SKM-1 treated with dmso at 0.1 percent for 144 hours (cell line): ENCODE data around the gene UBXN10.

Experiments
- DNase-seq: peaks from one replicate; lab custom pipeline; 2025; ENCODE audit not compliant: unreplicated experiment; lab: John Stamatoyannopoulos, UW

UBXN10 gene

GRCh38 chr1:20151906-20152598, 33.8 kb upstream of the UBXN10 start:
- DNase-seq: peak; percentile 51

GRCh38 chr1:20152599-20152930, 33.3 kb upstream of the UBXN10 start:
- no peak for DNase-seq

GRCh38 chr1:20153000-20153418, 32.9 kb upstream of the UBXN10 start:
- peak; percentile 25 for DNase-seq

GRCh38 chr1:20154301-20154831, 31.5 kb upstream of the UBXN10 start:
- DNase-seq: no peak

- DNase-seq: no peak
These were observed 27.4 kb upstream of the UBXN10 start for GRCh38 chr1:20158358-20159070.

- DNase-seq: no peak
These were observed 25.9 kb upstream of the UBXN10 start for GRCh38 chr1:20160034-20160433.

- peak; percentile 77 for DNase-seq
These were observed 21.1 kb upstream of the UBXN10 start for GRCh38 chr1:20164694-20165202.

- peak; percentile 88 for DNase-seq
These were observed 20.4 kb upstream of the UBXN10 start for GRCh38 chr1:20165522-20165951.

GRCh38 chr1:20166051-20166450, 19.8 kb upstream of the UBXN10 start:
- DNase-seq: peak; percentile 45

- DNase-seq: no peak
These were observed 18.8 kb upstream of the UBXN10 start for GRCh38 chr1:20167126-20167525.

GRCh38 chr1:20168564-20169491, 17.1 kb upstream of the UBXN10 start:
- no peak for DNase-seq

- no peak for DNase-seq
These were observed 16.0 kb upstream of the UBXN10 start for GRCh38 chr1:20169932-20170331.

GRCh38 chr1:20172033-20172590, 13.8 kb upstream of the UBXN10 start:
- DNase-seq: no peak

GRCh38 chr1:20174937-20175666, 10.8 kb upstream of the UBXN10 start:
- peak; percentile 88 for DNase-seq

GRCh38 chr1:20178634-20179370, 7.1 kb upstream of the UBXN10 start:
- peak; percentile 23 for DNase-seq

GRCh38 chr1:20179371-20180128, 6.3 kb upstream of the UBXN10 start:
- DNase-seq: no peak

GRCh38 chr1:20180129-20180843, 5.6 kb upstream of the UBXN10 start:
- DNase-seq: no peak

GRCh38 chr1:20180844-20181207, 5.1 kb upstream of the UBXN10 start:
- no peak for DNase-seq
